ENCODE measurements around the gene TRIM27. TPM values are rescaled to one million over a fixed set of nuclear protein-coding genes. Genes with fewer than 3 reads are reported as not detected.

Gene TRIM27
- total and polyA plus RNA-seq, 8 donors: 24.1 to 43.3 (median 31.0) TPM

GRCh38 chr6:28863604-28864325 lies 60.0 kb downstream of the TRIM27 start:
- no peaks in the 10 kb centered on the region for H3K36me3 ChIP-seq
- peak overlapping the region in 3 of 4 donors; percentile 24 to 72 (median 70) for H3K27ac ChIP-seq
- no peak for TF ChIP-seq CTCF (IDR thresholded peaks at IDR 0.05)
- H3K27me3 ChIP-seq: no peaks in the 10 kb centered on the region
- ATAC-seq (peak; percentile 72 to 88 (median 76)), DNase-seq (peak; percentile 56 to 90 (median 76)), FAIRE-seq (no peak)
- peak overlapping the region; percentile 43 to 72 (median 44) for H3K4me3 ChIP-seq
- H3K4me1 ChIP-seq: peaks cover 0 to 3% (median 0%) of the 10 kb centered on the region in 3 donors
- intact Hi-C loops (cut with DNase I): no loop called here
- 1% methylated on average over 47 of the region's 47 CpGs for WGBS, 2 donors
- no peaks in the 10 kb centered on the region for H3K9me3 ChIP-seq

DNA sequence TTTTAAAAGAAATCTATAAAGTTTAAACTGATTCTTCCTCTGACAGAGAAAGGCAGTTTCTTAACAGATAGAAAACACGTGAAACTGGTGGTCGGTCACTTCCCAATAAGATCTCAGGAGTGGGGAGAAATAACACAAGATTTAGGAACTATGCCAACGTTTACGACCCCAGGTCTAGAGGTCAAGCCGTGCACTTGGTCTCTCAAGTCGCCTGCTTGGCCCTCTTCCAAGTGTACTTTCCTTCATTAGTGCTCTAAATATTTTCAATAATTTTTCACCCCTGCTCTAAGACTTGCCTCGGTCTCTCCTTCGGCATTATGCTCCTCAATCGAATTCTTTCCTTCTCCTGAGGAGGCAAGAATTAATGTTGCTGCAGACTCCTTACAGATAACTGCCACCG lies 61.7 kb downstream of the TRIM27 start:
- Histone ChIP-seq H3K4me3 (no peak overlapping the region), H3K27ac (no peak overlapping the region), H3K27me3 (no peaks in the 10 kb centered on the region), H3K36me3 (no peaks in the 10 kb centered on the region), H3K4me1 (peaks cover 0 to 3% (median 0%) of the 10 kb centered on the region in 3 donors), H3K9me3 (no peaks in the 10 kb centered on the region)
- FAIRE-seq (no peak), DNase-seq (no peak), ATAC-seq (no peak)
- intact Hi-C loops (cut with DNase I): no loop called here
- 70 to 73% methylated on average over 10 of the region's 10 CpGs for WGBS, 2 donors
- no peak for TF ChIP-seq CTCF (IDR thresholded peaks at IDR 0.05)

DNA sequence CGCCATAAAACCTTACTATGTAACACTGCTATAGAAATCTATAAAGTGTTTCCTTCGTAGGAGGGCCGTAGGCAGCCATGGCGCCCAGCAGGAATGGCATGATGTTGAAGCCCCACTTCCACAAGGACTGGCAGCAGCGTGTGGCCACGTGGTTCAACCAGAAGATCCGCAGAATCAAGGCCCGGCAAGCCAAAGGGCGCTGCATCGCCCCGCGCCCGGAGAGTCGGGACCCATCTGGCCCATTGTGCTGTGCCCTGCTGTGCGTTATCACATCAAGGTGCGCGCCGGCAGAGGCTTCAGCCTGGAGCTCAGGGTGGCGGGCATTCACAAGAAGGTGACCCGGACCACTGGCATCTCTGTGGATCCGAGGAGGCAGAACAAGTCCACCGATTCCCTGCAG lies 62.4 kb downstream of the TRIM27 start:
- DNase-seq: no peak
- 81 to 83% methylated on average over 22 of the region's 22 CpGs for WGBS, 2 donors
- no peak overlapping the region for H3K27ac ChIP-seq
- no peaks in the 10 kb centered on the region for H3K9me3 ChIP-seq
- FAIRE-seq: no peak
- no peak for TF ChIP-seq CTCF (IDR thresholded peaks at IDR 0.05)
- no peak for ATAC-seq
- H3K27me3 ChIP-seq: no peaks in the 10 kb centered on the region
- no peaks in the 10 kb centered on the region for H3K36me3 ChIP-seq
- intact Hi-C loops (cut with DNase I): no loop called here
- peaks cover 0 to 3% (median 0%) of the 10 kb centered on the region in 3 donors for H3K4me1 ChIP-seq
- no peak overlapping the region for H3K4me3 ChIP-seq

- intact Hi-C loops (cut with DNase I): no loop called here
- no peak for FAIRE-seq
Observed at GRCh38 chr6:28860581-28860980, 63.2 kb downstream of the TRIM27 start.

More at GRCh38 chr6:28860581-28860980, 63.2 kb downstream of the TRIM27 start:
- no peak overlapping the region for H3K4me3 ChIP-seq
- no peaks in the 10 kb centered on the region for H3K9me3 ChIP-seq
- H3K27me3 ChIP-seq: no peaks in the 10 kb centered on the region
- H3K4me1 ChIP-seq: peaks cover 0 to 3% (median 0%) of the 10 kb centered on the region in 3 donors
- H3K36me3 ChIP-seq: no peaks in the 10 kb centered on the region
- H3K27ac ChIP-seq: no peak overlapping the region
- DNase-seq (no peak), ATAC-seq (no peak)
- WGBS, 2 donors: 50 to 61% methylated on average over 6 of the region's 6 CpGs
- TF ChIP-seq CTCF (IDR thresholded peaks at IDR 0.05): no peak

All from pancreas (tissue), 10 donors.